ENCODE measurements around the gene CD2AP.

CD2AP gene

DNA sequence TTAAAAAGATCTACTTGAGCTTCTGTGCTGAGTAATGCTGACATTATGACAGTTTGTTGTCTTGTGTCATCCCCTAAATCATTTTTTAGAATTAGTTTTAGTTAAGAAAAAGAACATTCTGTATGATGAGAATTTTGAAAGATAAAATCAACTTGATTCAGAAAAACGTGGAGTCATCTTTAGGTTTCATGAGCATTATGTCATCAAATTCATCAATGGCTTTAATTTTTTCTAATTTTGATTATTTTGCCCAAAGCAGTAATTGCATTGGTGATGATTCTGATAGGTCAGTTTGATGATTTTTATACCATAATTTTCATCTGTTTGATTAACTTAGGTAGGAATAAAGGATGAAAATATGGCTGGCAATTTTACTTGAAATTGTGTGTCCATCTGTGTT lies 194.2 kb downstream of the CD2AP start:
- Mint-ChIP-seq H3K9me3 (no peaks in the 10 kb centered on the region), H3K27ac (no peak overlapping the region), H3K36me3 (ENCODE audit: low read depth) (no peaks in the 10 kb centered on the region), H3K4me1 (ENCODE audit: low read depth) (no peaks in the 10 kb centered on the region), H3K27me3 (peaks cover 55% of the 10 kb centered on the region), H3K4me3 (no peak overlapping the region)
- DNase-seq, result no peak

DNA sequence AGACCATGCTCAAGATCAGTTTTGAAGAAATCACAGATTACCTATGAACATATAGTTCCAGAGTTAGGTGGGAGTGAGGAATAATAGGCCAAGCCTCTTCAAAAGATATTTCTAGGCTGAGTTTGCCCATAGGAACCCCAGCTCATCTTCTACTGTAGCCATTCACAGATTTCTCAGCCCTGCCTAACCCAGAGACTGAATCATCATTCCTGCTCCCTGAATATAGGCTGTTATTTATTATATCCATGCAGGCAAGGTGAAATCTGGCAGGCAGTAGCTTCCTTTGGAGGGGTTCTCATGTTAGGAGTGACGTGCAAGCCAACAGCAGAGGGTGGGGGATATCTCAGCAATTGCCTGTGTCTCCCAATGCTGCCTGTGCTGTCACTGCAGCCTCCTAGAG lies 195.2 kb downstream of the CD2AP start:
- Mint-ChIP-seq H3K9me3 (no peaks in the 10 kb centered on the region), H3K4me3 (no peak overlapping the region), H3K36me3 (ENCODE audit: low read depth) (no peaks in the 10 kb centered on the region), H3K27me3 (peaks cover 50% of the 10 kb centered on the region), H3K4me1 (ENCODE audit: low read depth) (no peaks in the 10 kb centered on the region), H3K27ac (no peak overlapping the region)
- no peak for DNase-seq

- Mint-ChIP-seq H3K9me3 (no peaks in the 10 kb centered on the region), H3K4me3 (no peak overlapping the region), H3K27me3 (peaks cover 45% of the 10 kb centered on the region)
These were observed 197.1 kb downstream of the CD2AP start for GRCh38 chr6:47674673-47675072.

More at GRCh38 chr6:47674673-47675072, 197.1 kb downstream of the CD2AP start:
- no peak for DNase-seq
- Mint-ChIP-seq H3K4me1 (ENCODE audit: low read depth) (no peaks in the 10 kb centered on the region), H3K27ac (no peak overlapping the region), H3K36me3 (ENCODE audit: low read depth) (no peaks in the 10 kb centered on the region)
